AG04450 (cell line): ENCODE measurements around the gene TRABD. TPM values are rescaled to one million over a fixed set of nuclear protein-coding genes. Genes with fewer than 3 reads are reported as not detected.

ENCODE experiments used
- CTCF ChIA-PET: fragments of 300-600, 350-600 bp; formaldehyde crosslinking; extraction: SDS; loops from one replicate; lab custom pipeline; 2022; ENCODE audit warnings: antibody characterized with exemption, inconsistent platforms; lab: Charles Lee
- POLR2A ChIA-PET: fragments of 350-600 bp; formaldehyde crosslinking; extraction: SDS; loops from one replicate; lab custom pipeline; 2021; ENCODE audit warnings: antibody characterized with exemption, inconsistent platforms; lab: Yijun Ruan, JAX
- DNase-seq: peaks from one replicate; pipeline ENCODE4 v3.0.0-alpha.2; 2011; ENCODE audit warnings: low read depth, low spot score
- H3K27ac ChIP-seq: one replicate; pipeline ENCODE4 v1.5.1; 2012; ENCODE audit warnings: low read depth, low read length, control low read depth
- H3K27me3 ChIP-seq: one replicate; pipeline ENCODE4 v1.6.0; 2012; ENCODE audit warnings: low read length; ENCODE audit not compliant: control insufficient read depth, insufficient read depth
- H3K4me3 ChIP-seq: 2 replicates; pipeline ENCODE4 v1.5.1; 2011; ENCODE audit warnings: mild to moderate bottlenecking, low read depth, low read length, control low read depth
- H3K9me3 ChIP-seq: 2 replicates; pipeline ENCODE4 v1.5.1; 2012; ENCODE audit warnings: low read length; ENCODE audit not compliant: control insufficient read depth, insufficient read depth
- polyA plus RNA-seq: library from polyadenylated mRNA; depleted of rRNA; stranded (reverse); fragments of >200 nt; gene quantifications from 2 replicates; pipeline ENCODE4 v1.2.3, GENCODE V29; 2011
- TF ChIP-seq, protein P1 (sequence below): IDR thresholded peaks from 2 replicates; pipeline ENCODE4 v1.5.1; 2011; ENCODE audit warnings: low read depth, low read length, control low read depth, inconsistent platforms

TRABD gene
- polyA plus RNA-seq, 1 experiment: 8.7 TPM

DNA sequence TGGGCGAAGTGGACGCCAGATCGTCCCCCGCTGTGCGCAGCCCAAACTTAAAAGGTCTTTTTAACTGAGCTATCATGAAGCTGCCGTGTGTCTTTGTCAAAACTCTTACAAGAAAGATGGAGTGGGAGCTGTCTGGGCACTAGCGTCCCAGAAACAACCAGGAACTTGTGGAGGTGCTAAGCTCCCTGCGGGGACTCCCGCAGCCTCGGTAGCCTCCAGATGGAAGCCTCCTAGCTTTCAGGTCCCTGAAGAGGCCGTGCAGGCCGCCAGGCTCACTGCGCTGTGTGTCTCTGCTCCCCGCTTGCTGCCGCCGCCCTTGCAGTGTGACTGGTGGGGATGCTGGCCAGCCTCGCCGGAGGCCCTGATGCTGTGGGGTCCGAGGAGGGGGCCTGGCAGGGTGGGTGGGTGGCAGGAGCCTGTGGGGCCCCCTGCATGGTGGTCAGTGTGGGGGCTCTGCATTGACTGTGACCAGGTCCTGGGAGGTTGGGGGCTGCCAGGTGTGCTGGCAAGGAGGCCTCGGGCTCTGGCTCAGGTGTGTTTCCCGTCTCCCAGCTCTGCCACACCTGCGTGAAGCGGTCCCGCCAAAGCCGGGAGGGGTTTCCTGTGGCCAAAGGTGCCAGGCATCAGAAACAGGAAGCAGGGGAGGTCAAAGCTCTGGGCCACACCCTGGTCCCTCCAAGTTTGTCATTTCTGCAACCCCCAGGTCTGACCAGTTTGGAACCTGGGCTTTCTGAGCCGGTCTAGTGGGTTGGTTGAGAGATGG, 1.2 kb downstream of the TRABD start:
- Histone ChIP-seq H3K27me3 (no peaks in the 10 kb centered on the region), H3K27ac (no peak overlapping the region), H3K9me3 (no peaks in the 10 kb centered on the region; the same call in 1 of the 2 replicates), H3K4me3 (peak overlapping the region; percentile 67)
- CTCF ChIA-PET: interaction anchor here (0.7 kb wide), 1 partner anchor 38 kb away, joined by 3 read pairs; no protein-coding TSS in a partner anchor
- no peak for DNase-seq
- TF ChIP-seq, protein P1, sequence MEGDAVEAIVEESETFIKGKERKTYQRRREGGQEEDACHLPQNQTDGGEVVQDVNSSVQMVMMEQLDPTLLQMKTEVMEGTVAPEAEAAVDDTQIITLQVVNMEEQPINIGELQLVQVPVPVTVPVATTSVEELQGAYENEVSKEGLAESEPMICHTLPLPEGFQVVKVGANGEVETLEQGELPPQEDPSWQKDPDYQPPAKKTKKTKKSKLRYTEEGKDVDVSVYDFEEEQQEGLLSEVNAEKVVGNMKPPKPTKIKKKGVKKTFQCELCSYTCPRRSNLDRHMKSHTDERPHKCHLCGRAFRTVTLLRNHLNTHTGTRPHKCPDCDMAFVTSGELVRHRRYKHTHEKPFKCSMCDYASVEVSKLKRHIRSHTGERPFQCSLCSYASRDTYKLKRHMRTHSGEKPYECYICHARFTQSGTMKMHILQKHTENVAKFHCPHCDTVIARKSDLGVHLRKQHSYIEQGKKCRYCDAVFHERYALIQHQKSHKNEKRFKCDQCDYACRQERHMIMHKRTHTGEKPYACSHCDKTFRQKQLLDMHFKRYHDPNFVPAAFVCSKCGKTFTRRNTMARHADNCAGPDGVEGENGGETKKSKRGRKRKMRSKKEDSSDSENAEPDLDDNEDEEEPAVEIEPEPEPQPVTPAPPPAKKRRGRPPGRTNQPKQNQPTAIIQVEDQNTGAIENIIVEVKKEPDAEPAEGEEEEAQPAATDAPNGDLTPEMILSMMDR: no peak
- POLR2A ChIA-PET: interaction anchor here (0.6 to 0.7 kb wide), 2 partner anchors 204 to 225 kb away, joined by 4 read pairs; no protein-coding TSS in a partner anchor

DNA sequence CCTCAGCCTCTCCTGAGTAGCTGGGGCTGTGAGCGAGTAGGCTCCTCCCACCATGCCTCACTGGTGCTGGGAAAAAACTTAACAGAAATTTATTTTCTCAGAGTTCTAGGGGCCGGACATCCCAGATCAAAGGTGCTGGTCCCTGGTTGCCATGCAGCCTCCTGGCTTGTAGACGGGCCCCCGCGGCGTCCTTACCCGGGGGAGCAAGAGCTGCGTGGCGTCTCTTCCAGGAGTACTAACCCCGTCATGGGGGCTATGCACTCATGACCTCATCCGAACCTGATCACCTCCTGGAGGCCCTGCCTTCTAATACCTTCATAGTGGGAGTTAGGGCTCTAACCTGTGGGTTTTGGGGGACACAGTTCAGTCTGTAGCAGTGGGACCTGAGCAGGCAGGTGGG, 2.6 kb downstream of the TRABD start:
- Histone ChIP-seq H3K4me3 (no peak overlapping the region), H3K27ac (no peak overlapping the region), H3K27me3 (no peaks in the 10 kb centered on the region), H3K9me3 (no peaks in the 10 kb centered on the region; the same call in 1 of the 2 replicates)
- TF ChIP-seq, protein P1: no peak
- POLR2A ChIA-PET: no interaction called here
- CTCF ChIA-PET: no interaction called here
- no peak for DNase-seq

DNA sequence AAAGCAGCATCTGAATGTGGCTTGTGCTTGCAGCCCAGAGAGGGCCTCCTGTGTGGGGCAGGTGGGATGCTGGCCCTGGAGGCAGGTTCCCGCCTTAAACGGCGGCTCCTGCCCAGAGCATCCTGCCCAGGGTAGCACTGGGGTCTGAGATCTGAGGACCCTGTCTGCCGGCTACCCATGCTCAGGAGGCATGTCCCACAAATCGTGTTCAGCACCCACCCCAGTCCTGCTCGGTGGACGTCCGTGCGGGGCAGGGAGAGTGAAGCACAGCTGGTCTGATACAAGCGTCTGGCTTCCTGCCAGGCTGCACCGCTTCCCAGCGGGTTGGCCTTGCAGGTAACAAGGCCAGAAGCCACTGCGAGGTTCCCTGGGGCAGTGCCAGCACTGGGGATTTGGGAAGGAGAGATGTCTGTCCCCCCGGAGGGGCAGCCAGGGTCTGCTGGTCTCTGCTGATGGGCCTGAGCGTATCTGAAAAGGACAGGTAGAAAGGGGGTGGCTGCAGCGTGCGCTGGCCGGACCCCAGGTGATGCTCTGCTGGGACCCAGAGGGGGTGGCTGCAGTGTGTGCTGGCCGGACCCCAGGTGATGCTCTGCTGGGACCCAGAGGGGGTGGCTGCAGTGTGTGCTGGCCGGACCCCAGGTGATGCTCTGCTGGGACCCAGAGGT, 3.6 kb downstream of the TRABD start:
- CTCF ChIA-PET: no interaction called here

DNA sequence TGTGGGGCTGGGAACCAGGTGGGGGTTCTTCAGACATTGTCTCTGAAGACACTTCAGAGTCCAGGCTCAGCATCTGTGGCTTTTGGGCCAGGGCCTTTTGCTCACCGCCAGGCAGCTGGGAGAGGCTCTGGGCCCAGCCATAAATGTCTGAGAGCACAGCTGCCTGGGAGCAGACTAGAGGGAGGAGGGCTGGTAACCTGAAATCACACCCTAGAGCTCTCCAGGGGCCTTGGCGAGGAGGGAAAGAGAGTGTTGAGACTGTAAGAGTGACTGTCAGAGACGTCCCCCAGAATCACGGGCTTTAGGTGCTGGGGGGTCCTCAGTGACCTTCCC, 4.1 kb downstream of the TRABD start:
- ChIA-PET CTCF (no interaction called here), POLR2A (no interaction called here)
- H3K27me3 ChIP-seq: no peaks in the 10 kb centered on the region
- TF ChIP-seq, protein P1: no peak
- H3K27ac ChIP-seq: peak overlapping the region; percentile 39
- H3K9me3 ChIP-seq: no peaks in the 10 kb centered on the region; the same call in 1 of the 2 replicates
- H3K4me3 ChIP-seq: no peak overlapping the region
- DNase-seq: no peak

More for the DNA sequence above, 3.6 kb downstream of the TRABD start:
- TF ChIP-seq, protein P1: no peak
- POLR2A ChIA-PET: no interaction called here
- no peaks in the 10 kb centered on the region for H3K27me3 ChIP-seq
- H3K27ac ChIP-seq: peak overlapping the region; percentile 39
- no peak overlapping the region for H3K4me3 ChIP-seq
- DNase-seq: no peak
- H3K9me3 ChIP-seq: no peaks in the 10 kb centered on the region; the same call in 1 of the 2 replicates
